ENCODE measurements around the gene TENM4. TPM values are rescaled to one million over a fixed set of nuclear protein-coding genes. Genes with fewer than 3 reads are reported as not detected.

The TENM4 gene
- total RNA-seq, 4 donors from 2014 or later = 7.7 to 39.3 (median 16.1) TPM

GRCh38 chr11:78630155-78630554 is 810.7 kb downstream of the TENM4 start:
- no peak overlapping the region for H3K4me3 ChIP-seq
- WGBS, 2 donors = 91 to 94% methylated on average over 3 of the region's 3 CpGs
- DNase-seq = no peak
- peaks cover 0 to 25% (median 0%) of the 10 kb centered on the region in 4 donors for H3K27me3 ChIP-seq
- intact Hi-C loops (cut with DNase I) = no loop called here
- no peak overlapping the region for H3K27ac ChIP-seq
- no peak for TF ChIP-seq POLR2A (IDR thresholded peaks at IDR 0.05)
- TF ChIP-seq CTCF (IDR thresholded peaks at IDR 0.05) = no peak
- H3K4me1 ChIP-seq = no peaks in the 10 kb centered on the region
- H3K36me3 ChIP-seq = no peaks in the 10 kb centered on the region
- peaks cover 0 to 34% (median 3%) of the 10 kb centered on the region in 3 donors for H3K9me3 ChIP-seq

- Histone ChIP-seq H3K4me3 (no peak overlapping the region), H3K36me3 (no peaks in the 10 kb centered on the region), H3K4me1 (no peaks in the 10 kb centered on the region), H3K27me3 (peaks cover 0 to under 1% (median 0%) of the 10 kb centered on the region in 4 donors), H3K9me3 (peaks cover 0 to 19% (median 6%) of the 10 kb centered on the region in 3 donors), H3K27ac (no peak overlapping the region)
- TF ChIP-seq POLR2A (IDR thresholded peaks at IDR 0.05) = no peak
- TF ChIP-seq CTCF (IDR thresholded peaks at IDR 0.05) = no peak
- no peak for DNase-seq
- intact Hi-C loops (cut with DNase I) = no loop called here
- WGBS, 2 donors = 74 to 89% methylated on average over 4 to 5 of the region's 5 CpGs
Measured at GRCh38 chr11:78622666-78623065, 818.2 kb downstream of the TENM4 start.

- WGBS, 2 donors = 84 to 85% methylated on average over 2 of the region's 2 CpGs
- Histone ChIP-seq H3K27me3 (peaks cover 0 to 4% (median 0%) of the 10 kb centered on the region in 4 donors), H3K4me3 (no peak overlapping the region), H3K4me1 (no peaks in the 10 kb centered on the region), H3K9me3 (peaks cover 0 to 19% (median 6%) of the 10 kb centered on the region in 3 donors), H3K27ac (no peak overlapping the region), H3K36me3 (no peaks in the 10 kb centered on the region)
- TF ChIP-seq CTCF (IDR thresholded peaks at IDR 0.05) (no peak), POLR2A (IDR thresholded peaks at IDR 0.05) (no peak)
- no peak for DNase-seq
- intact Hi-C loops (cut with DNase I) = no loop called here
Measured at GRCh38 chr11:78620159-78620558, 820.7 kb downstream of the TENM4 start.

GRCh38 chr11:78615724-78616123 is 825.1 kb downstream of the TENM4 start:
- H3K36me3 ChIP-seq = no peaks in the 10 kb centered on the region
- WGBS, 2 donors = 80 to 88% methylated on average over 1 of the region's 1 CpG
- intact Hi-C loops (cut with DNase I) = no loop called here
- H3K4me1 ChIP-seq = no peaks in the 10 kb centered on the region
- no peak overlapping the region for H3K27ac ChIP-seq
- peaks cover 0 to 4% (median 0%) of the 10 kb centered on the region in 4 donors for H3K27me3 ChIP-seq
- DNase-seq = no peak
- H3K4me3 ChIP-seq = no peak overlapping the region
- TF ChIP-seq POLR2A (IDR thresholded peaks at IDR 0.05) (no peak), CTCF (IDR thresholded peaks at IDR 0.05) (no peak)
- peaks cover 0 to 13% (median 6%) of the 10 kb centered on the region in 3 donors for H3K9me3 ChIP-seq

- 83 to 84% methylated on average over 3 to 5 of the region's 5 CpGs for WGBS, 2 donors
- no peak overlapping the region for H3K27ac ChIP-seq
- no peak for DNase-seq
- no peaks in the 10 kb centered on the region for H3K36me3 ChIP-seq
- TF ChIP-seq CTCF (IDR thresholded peaks at IDR 0.05) = no peak
- TF ChIP-seq POLR2A (IDR thresholded peaks at IDR 0.05) = no peak
- no peak overlapping the region for H3K4me3 ChIP-seq
- peaks cover 0 to 4% (median 0%) of the 10 kb centered on the region in 4 donors for H3K27me3 ChIP-seq
- intact Hi-C loops (cut with DNase I) = no loop called here
- no peaks in the 10 kb centered on the region for H3K4me1 ChIP-seq
- H3K9me3 ChIP-seq = no peaks in the 10 kb centered on the region
Measured at GRCh38 chr11:78613378-78613813, 827.4 kb downstream of the TENM4 start.
